HG02852 (cell line): ENCODE results near the gene PIP4P1.

ENCODE experiments used
- ATAC-seq: cut with Tn5 transposase; IDR thresholded peaks from one replicate; pipeline ENCODE4 v1.9.1; 2021; ENCODE audit warnings: mild to moderate bottlenecking, moderate library complexity; ENCODE audit not compliant: unreplicated experiment

The PIP4P1 gene

DNA sequence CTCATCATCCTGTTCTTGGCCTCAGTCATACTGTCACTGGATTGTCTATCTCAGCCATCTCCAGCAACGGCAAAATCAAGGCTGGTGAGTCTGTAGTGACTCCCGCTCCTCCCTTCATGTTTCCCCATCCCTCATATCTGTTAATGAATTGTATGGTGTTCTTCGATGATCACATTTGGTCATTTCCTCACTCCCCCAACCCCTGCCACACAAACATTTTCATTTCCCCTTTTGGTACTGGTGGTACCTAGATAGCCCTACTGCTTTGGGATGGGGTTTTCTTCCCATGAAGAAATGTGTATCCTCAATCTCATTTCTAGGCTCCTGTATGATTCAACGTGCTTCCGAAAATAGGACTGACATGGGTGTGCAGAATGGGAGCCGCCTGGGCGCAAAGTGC lies 22.6 kb downstream of the PIP4P1 start:
- ATAC-seq, result no peak

DNA sequence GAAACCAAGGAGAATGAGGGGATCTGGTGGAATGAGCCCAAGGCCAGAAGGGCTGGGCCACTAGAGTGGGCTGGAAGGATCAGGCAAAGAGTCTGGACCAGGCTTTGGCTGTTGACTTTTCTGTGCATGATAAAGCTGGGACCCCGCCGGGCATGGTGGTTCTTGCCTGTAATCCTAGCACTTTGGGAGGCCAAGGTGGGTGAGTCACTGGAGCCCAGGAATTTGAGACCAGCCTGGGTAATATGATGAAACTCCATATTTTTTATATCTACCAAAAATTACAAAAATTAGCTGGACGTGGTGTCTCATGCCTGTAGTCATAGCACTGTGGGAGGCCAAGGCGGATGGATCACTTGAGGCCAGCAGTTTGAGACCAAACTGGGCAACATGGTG lies 24.9 kb downstream of the PIP4P1 start:
- no peak for ATAC-seq

DNA sequence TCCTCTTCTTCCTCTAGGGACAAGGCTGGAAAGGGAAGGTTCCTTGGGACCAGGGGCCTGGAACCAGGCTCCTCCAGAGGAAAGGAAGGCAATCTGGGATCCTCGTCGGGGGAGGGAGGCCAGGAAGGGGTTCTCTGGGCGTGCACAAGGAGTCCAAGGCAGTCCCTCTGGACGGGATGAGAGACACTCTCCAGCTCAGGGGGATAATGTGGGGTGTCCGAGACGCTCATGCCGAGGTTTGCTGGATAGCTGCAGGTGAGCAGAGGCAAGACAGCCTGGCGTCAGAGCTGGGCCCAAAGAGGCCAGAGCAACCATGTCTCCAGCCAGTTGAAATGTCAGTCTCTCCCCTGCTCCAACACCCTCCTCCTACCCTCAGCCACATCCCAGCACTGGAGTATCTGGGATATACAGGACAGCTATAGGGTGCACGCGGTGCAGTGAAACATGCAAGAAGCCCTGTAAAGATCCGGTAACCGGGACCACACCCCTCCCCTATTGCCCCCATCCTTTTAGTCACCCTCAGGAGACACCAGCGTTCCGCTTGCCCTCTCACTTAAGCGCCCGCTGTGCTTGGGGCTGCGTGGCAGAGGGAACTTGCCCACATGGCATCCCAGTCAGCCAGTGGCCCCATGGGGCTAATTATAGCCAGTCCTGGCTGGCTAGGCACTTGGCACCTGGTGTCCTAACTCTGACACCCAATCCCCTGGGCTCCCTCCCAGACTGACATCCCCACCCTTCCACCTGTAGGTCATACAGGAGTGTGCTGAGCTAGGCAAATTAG lies 25.5 kb downstream of the PIP4P1 start, which contains the start of gene KLHL33:
KLHL33 (minus strand) TSS at position 585 of the 781 bp plus-strand sequence; CDS start at position 230, 355 bp downstream.
- ATAC-seq, result no peak

DNA sequence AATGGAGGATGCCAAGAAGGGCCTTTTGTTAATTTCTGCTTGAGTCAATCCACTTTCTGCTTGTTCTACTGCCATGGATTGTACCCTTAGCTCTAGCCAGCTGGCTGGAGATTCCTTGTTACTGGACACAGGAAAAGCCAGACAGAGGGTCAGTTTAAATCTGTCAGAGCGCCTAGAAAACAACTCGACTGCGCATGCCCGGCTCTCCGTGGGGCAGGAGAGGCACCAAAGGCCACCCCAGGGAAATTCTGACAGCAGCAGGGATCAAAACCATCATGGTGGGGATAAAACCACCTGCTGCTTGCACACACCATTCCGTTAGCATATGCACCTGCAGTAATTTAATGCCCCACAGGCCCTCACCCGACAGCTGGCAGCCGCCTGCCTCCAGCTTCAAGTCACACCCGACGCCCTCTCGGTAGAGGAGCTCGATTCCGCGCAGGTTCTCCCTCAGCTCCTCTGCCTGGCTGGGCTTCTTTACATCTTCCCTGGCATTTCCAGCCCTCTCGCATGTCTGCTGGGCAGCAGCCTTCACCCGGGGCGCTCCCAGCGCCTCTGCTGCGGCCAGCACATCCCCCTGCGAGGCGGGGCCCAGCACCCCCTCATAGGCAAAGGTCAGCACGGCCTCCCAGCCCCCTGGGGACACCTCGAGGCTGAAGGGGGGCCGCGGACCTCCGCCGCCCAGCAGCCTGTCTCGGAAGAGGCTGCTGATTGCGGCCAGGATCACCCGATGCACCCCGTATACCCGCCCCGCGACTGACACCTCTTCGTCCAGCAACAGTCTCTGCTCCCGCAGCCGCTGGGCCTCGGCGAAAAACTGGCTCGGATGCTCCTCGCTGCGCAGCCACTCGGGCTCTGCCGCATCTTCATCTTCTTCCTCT lies 26.3 kb downstream of the PIP4P1 start:
- no peak for ATAC-seq

DNA sequence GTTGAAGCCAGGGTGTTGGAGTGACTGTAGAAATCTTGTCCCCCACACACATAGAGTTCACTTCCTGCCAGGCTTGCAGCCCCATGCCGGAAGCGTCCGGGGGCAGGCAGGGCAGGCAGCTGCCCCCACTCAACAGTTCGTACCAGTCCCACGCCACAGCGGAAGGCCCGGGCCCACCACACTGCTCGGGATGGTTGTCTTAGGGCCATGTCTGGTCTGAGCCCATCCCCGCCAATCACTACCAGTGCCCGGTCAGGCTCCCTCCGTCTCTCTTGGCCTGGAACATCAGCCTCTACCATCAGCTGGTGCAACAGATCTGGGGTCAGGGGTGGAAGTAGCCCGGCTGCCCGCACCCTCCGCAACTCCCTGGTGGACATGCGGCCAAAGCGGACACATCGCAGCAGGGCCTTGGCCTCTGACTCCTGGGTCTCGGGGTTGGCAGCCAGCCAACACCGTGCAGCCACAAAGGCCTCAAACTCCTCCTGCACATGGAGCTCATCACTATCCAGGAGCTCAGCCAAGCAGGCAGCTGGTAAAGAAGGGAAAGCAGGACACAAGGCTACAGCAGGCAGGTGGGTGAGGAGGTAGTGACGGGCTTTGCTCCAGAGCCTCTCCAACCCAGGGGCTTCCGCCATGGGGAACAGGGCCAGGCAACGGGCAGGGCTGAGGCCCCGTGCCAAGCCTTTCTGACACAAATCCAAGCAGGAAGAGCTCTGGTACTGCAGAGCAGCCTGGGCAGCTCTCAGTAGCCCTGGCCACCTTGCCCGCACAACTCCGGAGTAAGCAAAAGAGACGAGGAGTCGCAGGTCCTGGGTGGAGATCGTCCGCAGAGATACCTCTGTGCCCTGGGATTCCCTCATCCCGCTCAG lies 31.2 kb downstream of the PIP4P1 start:
- ATAC-seq, result no peak

DNA sequence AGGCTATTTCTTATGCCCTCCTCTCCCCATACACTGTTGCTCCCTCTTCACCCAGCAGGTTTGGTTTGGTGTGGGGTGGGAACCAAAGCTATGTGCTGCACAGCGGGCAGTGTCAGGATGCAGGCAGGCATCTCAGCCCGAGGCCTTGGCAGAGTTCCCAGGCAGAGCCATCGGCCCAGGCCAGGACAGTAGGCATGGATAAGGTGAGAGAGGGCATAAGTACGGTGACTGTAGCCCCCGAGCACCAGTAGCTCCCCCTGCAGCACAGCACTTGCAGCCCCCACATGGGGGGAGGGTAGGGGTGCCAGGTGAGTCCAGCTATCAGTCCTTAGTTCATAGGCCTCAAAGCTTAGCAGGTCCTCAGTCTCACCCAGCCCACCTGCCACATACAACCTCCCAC lies 32.4 kb downstream of the PIP4P1 start:
- ATAC-seq, result no peak

DNA sequence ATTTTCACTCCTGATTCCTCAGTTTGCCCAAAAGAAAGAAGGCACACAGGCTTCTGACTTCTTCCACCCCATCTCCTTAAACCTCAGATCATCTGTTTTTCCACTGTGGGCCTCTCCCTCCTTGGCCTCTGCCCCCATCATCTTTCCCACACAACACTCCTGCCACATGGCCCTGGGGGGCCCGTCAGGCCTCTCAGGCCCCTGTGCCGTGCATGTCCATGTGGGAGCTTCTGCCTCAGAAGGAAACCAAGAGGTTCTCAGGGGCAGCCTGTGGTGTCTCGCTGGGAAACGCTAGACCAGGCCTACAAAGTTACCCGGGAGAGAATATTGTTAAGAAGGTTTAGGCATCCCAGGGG lies 33.2 kb downstream of the PIP4P1 start:
- ATAC-seq, result peak; percentile 46

DNA sequence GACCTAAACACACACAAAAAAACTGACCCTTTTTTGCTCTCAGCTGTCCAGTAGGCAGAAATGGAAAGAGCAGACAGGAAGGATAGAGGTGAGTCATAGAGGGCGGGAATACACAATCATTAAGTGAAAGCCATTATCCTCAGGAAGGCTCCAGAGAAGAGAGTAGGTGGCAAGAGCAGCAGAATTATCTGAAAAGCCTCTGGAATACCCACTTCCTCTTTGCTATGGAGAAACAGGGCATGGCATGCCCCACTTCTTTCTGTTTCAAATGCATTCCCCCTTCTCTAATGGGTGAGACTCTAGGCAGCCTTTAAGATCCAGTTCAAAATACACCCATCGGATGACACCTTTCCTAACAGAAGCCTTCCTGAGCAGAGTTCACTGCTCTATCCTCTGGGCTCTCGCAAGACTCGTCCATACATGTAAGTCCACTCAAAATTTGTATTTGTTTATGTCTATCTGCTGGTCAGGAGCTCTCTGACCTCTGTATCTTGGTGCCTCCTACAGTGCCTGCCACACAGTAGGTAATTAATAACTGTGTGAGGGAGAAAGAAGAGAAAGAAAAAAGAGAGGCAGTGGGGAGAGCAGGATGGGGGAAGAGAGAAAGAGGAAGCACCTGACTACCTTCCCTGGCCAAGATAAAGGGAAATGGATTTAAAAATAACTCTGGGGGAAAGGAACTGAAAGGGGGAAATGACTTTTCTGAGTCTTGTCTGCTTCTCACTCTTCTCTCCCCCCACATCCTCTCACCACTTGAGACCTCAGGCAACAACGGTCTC lies 33.8 kb downstream of the PIP4P1 start:
- ATAC-seq, result peak; percentile 76

DNA sequence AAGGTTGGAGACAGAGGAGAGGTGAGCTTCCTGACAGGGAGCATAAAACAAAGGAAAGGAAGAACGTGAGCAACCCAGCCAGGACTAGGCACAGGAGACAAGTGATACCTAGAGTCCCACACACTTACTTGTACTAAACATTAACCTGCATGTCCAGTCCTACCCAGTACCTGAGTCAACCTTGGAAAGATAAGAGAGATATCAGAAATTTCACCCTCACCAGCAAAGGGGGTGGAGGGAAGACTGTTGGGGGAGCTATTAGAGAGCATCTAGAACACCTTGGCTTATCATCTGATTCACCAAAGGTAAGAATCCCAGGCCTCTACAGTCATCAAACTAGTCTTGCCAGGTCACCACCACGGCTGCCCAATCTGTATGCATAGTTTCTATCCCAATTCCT lies 36.4 kb downstream of the PIP4P1 start:
- no peak for ATAC-seq

DNA sequence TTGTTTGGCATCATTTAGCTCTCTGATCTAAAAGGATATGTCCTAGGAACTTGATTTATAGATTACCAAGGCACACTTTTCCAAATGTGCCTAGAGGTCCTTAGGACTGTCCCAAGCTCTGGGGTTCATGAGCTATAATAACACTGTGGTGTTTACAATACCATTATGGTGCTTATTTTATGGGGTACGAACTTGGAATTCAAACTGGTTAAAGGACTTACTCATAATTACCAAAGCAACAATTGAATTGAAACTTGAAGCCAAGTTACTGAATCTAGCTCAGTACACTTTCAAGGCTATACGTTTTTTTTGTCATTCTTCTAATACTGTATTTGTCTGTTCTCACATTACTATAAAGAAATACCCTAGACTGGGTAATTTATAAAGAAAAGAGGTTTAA lies 38.3 kb downstream of the PIP4P1 start:
- ATAC-seq, result no peak

DNA sequence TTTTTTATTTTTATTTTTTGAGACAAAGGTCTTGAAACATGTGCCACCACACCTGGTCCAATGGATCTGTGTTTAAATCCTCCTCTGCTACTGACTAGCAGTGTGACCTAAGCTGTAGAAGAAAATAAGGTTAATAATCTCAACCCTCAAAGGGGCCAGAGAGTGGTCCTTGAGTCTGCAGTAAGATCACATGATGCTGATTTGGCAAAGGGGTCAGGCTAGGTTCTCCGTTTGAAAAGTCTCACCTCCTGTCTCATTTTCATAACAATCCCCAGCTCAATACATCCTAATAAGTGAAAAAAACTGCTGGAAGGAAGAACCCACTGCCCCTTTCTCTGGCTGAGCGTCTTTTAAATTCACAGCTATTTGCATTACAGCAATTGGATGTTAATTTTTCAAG lies 40.0 kb downstream of the PIP4P1 start:
- ATAC-seq, result no peak

DNA sequence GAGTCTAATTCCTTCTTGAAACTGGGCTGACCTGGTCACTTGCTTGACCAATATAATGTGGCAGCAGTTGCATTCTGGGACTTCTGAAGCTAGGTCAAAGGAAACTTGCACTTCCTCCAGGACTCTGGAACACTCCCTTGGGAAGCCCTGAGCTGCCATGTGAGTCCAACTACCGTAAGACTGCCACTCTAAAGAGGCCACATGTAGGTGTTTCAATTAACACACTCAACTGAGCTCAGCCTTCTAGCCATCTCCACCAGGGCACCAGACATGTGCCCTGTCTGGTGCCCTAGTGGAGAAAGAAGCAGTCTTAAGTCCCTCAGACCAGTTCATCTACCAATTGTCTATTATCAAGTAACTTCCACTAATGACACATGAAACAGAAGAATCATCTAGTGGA lies 41.8 kb downstream of the PIP4P1 start:
- no peak for ATAC-seq

DNA sequence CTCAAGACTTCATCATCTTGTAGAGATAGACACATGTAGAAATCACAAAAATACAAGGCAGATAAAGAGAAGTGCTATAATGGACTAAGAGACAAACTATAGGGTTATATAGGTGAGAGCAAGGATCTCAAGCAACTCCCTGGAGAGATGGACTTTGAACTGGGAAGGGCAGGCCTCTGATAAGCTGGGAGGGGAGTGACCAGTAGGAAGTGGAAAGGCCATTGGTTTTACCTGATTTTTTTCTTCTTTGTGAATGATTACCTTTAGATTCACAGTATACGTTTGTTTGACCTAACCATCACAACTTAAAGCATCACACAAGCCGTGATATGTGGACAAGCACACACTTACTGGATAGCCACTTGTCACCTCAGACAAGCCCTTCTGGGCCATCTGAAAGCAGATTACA lies 42.7 kb downstream of the PIP4P1 start:
- ATAC-seq, result no peak

DNA sequence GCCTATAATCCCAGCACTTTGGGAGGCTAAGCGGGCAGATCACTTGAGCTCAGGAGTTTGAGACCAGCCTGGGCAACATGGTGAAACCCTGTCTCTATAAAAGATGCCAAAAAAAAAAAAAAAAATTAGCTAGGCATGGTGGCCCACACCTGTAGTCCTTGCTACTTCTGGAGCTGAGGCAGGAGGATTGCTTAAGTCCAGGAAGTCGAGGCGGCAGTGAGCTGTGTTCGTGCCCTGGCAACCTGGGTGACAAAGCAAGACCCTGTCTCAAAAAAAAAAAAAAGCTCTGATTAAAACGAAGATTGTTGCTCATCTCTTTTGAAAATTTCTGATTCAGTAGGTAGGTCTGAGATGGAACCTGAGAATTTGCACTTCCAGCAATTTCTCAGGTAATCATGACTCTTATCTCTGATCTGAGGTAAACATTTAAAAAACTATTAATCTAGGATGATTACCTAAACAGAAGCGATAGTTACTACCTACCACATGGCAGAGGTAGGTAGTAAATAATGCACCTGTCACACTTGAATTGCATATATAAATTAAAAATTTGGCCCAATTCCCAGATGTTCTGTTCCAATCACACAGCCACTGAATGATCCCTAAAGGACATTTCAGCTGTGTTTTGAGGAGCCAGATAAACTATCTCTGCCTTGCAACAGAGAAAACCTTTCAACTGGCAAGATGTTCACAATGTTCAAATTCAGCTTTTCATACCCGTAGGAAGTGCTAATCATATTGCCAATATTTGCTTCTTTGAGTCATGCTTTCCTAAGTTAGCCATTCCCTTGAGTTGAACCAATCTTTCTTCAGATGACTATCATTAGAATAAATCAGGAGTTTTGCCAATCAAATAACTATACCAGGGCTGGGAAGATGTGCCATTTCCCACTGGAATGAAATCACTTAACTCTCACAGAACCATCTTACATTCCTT lies 43.7 kb downstream of the PIP4P1 start:
- no peak for ATAC-seq

DNA sequence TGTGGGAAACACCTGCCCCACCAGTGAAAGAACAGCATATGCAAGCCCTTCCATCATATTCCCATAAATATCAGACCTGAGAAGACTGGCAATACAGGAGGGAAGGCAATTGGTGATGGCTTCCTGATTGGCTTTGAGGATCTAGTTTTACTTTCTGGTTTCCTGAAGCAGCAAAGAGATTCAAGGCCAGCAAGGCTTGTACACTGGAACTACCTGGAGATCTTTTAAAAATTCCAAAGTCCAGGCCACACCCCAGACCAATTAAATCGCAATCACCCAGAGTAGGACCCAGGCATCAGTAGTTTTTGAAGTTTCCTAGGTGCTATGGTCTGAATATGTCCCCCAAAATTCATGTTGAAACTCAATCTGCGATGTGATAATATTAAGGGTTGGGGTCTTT lies 45.0 kb downstream of the PIP4P1 start:
- ATAC-seq, result no peak

DNA sequence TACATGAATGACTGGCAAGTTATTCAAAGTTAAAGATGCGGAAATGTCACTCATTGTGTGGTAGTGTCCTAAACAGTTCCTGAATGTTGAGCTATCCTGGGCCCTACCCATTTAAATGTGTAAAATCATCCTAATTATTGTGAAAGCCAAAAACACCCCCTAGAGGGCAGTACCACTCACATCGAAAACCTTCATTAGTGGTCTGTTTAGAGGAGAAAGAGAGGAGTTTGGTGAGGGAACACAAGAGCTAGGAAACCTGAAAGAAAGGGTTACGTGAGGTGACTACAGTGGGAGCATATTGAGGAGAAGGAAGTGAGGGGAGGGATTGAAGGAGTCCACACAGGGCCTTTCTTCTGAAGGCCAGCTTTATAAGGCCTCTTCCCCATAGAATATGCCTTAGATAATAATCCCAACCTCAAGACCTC lies 45.4 kb downstream of the PIP4P1 start:
- peak; percentile 36 for ATAC-seq

DNA sequence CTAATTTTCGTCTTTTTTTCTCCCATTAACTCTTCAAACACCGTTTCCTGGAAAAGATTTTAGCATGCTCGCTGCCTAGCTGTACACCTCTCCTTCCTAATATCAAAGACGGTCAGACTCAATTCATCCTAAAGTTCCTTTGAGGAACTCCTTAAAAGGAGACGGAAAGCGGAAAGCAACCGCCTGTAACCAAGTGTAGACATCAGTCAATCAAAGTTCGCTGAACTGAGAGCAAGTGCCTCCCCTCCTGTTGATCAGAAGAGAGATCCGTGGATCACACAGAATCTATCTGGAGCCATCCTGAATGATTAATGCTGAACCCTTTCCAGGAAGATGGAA lies 47.5 kb downstream of the PIP4P1 start:
- peak; percentile 52 for ATAC-seq

DNA sequence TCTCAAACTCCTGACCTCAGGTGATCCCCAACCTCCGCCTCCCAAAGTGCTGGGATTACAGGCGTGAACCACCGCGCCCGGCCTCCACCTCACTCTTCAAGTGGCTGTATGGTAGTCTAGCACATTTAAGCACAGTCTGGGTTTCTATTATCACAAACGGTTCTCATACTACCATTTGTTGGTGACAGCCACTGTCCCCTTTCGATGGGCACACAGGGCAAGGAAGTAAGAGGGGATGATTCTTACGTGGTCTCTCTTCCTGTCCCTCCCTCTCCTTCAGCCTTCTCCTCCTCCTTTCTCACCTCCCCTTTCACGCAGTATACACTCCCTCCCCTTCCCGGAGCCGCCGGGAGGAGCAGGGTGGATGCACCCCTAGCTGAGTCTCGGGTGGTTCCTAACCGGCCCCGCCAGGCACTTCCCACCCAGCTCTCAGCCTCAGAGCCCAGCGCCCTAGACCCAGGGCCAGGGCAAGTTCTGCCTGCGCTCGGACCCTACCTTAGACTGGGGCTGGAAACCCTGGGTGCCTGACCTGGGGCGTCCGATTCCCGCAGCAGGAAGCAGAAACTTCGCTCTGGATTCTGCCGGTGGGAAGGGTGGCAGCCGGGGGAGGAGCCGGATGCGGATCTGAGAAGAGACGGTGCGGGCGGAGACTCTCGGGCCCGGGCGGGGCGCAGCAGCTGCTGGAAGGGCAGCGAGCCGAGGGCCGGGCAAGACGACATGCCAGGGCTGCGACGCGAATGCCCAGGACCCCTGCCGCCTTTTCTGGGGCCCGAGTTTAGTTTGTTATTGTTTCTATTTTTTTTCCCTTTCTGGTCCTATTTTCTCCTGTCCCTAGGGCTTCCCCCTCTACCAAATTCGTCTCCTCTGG lies 48.1 kb downstream of the PIP4P1 start, which contains the start of gene TEP1:
TEP1 (minus strand) TSS at position 626 of the 868 bp plus-strand sequence. CDS start 5,062 bp downstream, outside the sequence.
- ATAC-seq, result peak; percentile 75
